Measurements from ENCODE around the gene HRG. TPM values are rescaled to one million over a fixed set of nuclear protein-coding genes. Genes with fewer than 3 reads are reported as not detected.

Gene HRG
- total RNA-seq, 1 donor from 2014 or later: not detected

DNA sequence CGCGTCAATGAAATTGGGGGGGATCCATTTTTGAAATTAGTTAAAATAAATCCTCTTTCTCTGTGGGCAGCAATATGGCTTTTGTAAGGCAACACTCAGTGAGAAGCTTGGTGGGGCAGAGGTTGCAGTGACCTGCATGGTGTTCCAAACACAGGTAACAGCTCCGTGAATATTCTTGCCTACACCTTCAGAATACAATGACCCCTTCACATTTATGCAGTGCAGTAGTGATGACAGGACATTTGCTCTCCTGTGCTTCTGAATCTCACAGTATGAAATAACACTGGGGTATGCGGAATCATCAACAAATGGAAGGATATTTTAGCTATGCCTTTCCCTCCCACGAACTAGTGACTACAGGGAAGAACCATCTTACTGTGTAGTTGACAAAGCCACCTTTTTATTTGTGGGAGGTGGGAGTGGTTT lies 46.0 kb upstream of the HRG start:
- H3K4me3 ChIP-seq (ENCODE audit: insufficient read depth, low read depth, low read length): no peak overlapping the region
- TF ChIP-seq, protein P1, sequence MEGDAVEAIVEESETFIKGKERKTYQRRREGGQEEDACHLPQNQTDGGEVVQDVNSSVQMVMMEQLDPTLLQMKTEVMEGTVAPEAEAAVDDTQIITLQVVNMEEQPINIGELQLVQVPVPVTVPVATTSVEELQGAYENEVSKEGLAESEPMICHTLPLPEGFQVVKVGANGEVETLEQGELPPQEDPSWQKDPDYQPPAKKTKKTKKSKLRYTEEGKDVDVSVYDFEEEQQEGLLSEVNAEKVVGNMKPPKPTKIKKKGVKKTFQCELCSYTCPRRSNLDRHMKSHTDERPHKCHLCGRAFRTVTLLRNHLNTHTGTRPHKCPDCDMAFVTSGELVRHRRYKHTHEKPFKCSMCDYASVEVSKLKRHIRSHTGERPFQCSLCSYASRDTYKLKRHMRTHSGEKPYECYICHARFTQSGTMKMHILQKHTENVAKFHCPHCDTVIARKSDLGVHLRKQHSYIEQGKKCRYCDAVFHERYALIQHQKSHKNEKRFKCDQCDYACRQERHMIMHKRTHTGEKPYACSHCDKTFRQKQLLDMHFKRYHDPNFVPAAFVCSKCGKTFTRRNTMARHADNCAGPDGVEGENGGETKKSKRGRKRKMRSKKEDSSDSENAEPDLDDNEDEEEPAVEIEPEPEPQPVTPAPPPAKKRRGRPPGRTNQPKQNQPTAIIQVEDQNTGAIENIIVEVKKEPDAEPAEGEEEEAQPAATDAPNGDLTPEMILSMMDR (IDR thresholded peaks at IDR 0.05; ENCODE audit: insufficient read depth, low read depth, low read length): no peak
- TF ChIP-seq EZH2 (IDR thresholded peaks at IDR 0.05; ENCODE audit: insufficient read depth, low read length): no peak
- no peaks in the 10 kb centered on the region for H3K9me3 ChIP-seq (ENCODE audit: insufficient read depth, low read depth, low read length)
- Mint-ChIP-seq H3K4me1 (ENCODE audit: low read depth, unreplicated experiment) (peaks cover 4% of the 10 kb centered on the region), H3K27me3 (ENCODE audit: low read depth, unreplicated experiment) (peaks cover 23% of the 10 kb centered on the region), H3K36me3 (ENCODE audit: low read depth, unreplicated experiment) (no peaks in the 10 kb centered on the region), H3K9me3 (ENCODE audit: unreplicated experiment) (no peaks in the 10 kb centered on the region), H3K27ac (ENCODE audit: unreplicated experiment) (no peak overlapping the region), H3K4me3 (ENCODE audit: unreplicated experiment) (no peak overlapping the region)
- no peak overlapping the region for H2AFZ ChIP-seq (ENCODE audit: low read depth, low read length)
- no peak overlapping the region for H3K9ac ChIP-seq (ENCODE audit: low read length)
- no peak for DNase-seq (ENCODE audit: low read depth)
- no peaks in the 10 kb centered on the region for H3K79me2 ChIP-seq (ENCODE audit: insufficient read depth, low read length)
- H3K27me3 ChIP-seq (ENCODE audit: insufficient read depth, low read length): peaks cover 11% of the 10 kb centered on the region
- H3K4me1 ChIP-seq (ENCODE audit: insufficient read depth, low read length): peaks cover 5% of the 10 kb centered on the region
- no peak for FAIRE-seq
- H3K4me2 ChIP-seq (ENCODE audit: low read length): no peak overlapping the region
- H3K36me3 ChIP-seq (ENCODE audit: insufficient read depth, low read length): no peaks in the 10 kb centered on the region
- H4K20me1 ChIP-seq (ENCODE audit: insufficient read depth, low read length): no peaks in the 10 kb centered on the region
- H3K27ac ChIP-seq (ENCODE audit: low read depth, low read length): no peak overlapping the region

DNA sequence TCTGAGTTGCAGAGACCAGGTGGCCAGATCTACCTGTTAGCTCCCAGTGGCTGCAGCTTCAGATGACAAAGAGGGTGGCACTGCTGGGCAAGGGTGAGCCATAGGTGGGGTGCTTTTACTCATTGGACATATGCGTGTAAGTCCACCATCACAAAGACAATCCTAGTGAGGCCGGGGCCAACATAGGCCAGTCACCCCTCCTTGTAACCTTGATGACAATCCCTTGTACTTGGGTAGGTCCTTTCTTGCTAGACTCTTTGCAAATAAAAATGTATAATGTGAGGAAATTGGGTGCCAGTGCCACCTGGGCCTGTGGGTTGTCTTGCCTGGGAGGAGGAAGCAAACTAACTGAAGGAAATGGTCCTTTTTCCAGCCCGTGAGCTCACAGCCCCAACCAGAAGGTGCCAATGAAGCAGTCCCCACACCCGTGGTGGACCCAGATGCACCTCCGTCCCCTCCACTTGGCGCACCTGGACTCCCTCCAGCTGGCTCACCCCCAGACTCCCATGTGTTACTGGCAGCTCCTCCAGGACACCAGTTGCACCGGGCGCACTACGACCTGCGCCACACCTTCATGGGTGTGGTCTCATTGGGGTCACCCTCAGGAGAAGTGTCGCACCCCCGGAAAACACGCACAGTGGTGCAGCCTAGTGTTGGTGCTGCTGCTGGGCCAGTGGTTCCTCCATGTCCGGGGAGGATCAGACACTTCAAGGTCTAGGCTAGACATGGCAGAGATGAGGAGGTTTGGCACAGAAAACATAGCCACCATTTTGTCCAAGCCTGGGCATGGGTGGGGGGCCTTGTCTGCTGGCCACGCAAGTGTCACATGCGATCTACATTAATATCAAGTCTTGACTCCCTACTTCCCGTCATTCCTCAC lies 45.4 kb upstream of the HRG start:
- H3K36me3 ChIP-seq (ENCODE audit: insufficient read depth, low read length): no peaks in the 10 kb centered on the region
- Mint-ChIP-seq H3K9me3 (ENCODE audit: unreplicated experiment) (no peaks in the 10 kb centered on the region), H3K4me3 (ENCODE audit: unreplicated experiment) (no peak overlapping the region), H3K27me3 (ENCODE audit: low read depth, unreplicated experiment) (peaks cover 21% of the 10 kb centered on the region), H3K4me1 (ENCODE audit: low read depth, unreplicated experiment) (peaks cover 4% of the 10 kb centered on the region), H3K27ac (ENCODE audit: unreplicated experiment) (no peak overlapping the region), H3K36me3 (ENCODE audit: low read depth, unreplicated experiment) (no peaks in the 10 kb centered on the region)
- TF ChIP-seq, protein P1 (IDR thresholded peaks at IDR 0.05; ENCODE audit: insufficient read depth, low read depth, low read length): no peak
- no peak for TF ChIP-seq EZH2 (IDR thresholded peaks at IDR 0.05; ENCODE audit: insufficient read depth, low read length)
- no peak overlapping the region for H3K4me3 ChIP-seq (ENCODE audit: insufficient read depth, low read depth, low read length)
- FAIRE-seq: no peak
- H3K27ac ChIP-seq (ENCODE audit: low read depth, low read length): no peak overlapping the region
- H3K27me3 ChIP-seq (ENCODE audit: insufficient read depth, low read length): peaks cover 11% of the 10 kb centered on the region
- no peaks in the 10 kb centered on the region for H4K20me1 ChIP-seq (ENCODE audit: insufficient read depth, low read length)
- H2AFZ ChIP-seq (ENCODE audit: low read depth, low read length): no peak overlapping the region
- H3K9me3 ChIP-seq (ENCODE audit: insufficient read depth, low read depth, low read length): no peaks in the 10 kb centered on the region
- H3K9ac ChIP-seq (ENCODE audit: low read length): no peak overlapping the region
- H3K4me1 ChIP-seq (ENCODE audit: insufficient read depth, low read length): peaks cover 5% of the 10 kb centered on the region
- no peak overlapping the region for H3K4me2 ChIP-seq (ENCODE audit: low read length)
- no peak for DNase-seq (ENCODE audit: low read depth)
- no peaks in the 10 kb centered on the region for H3K79me2 ChIP-seq (ENCODE audit: insufficient read depth, low read length)
